WTC11 (cell line): ENCODE measurements around the gene TFG. TPM values are rescaled to one million over a fixed set of nuclear protein-coding genes. Genes with fewer than 3 reads are reported as not detected.

ENCODE experiments used
- ATAC-seq: fragments of 200-7000 bp; cut with Tn5 transposase; 2 replicates; pipeline ENCODE4 v1.10.0; 2021; ENCODE audit warnings: mild to moderate bottlenecking, moderate library complexity
- CTCF ChIA-PET: fragments of 300-600 bp; sonication (Branson Sonifier 250); formaldehyde crosslinking; loops from one replicate; lab custom pipeline; 2021; ENCODE audit warnings: antibody characterized with exemption; lab: Charles Lee
- POLR2A ChIA-PET: fragments of 350-600 bp; sonication (Branson Sonifier 250); formaldehyde crosslinking; loops from one replicate; lab custom pipeline; 2021; ENCODE audit warnings: antibody characterized with exemption; lab: Charles Lee
- DNase-seq: peaks from one replicate; pipeline ENCODE4 v3.0.0; 2021; ENCODE audit warnings: low spot score
- H3K27ac Mint-ChIP-seq: 2 replicates; pipeline ENCODE4 v1.8.0; 2021; ENCODE audit warnings: mixed read lengths
- H3K27me3 Mint-ChIP-seq: 2 replicates; pipeline ENCODE4 v1.8.0; 2021; ENCODE audit warnings: low read depth, mild to moderate bottlenecking, moderate library complexity, mixed read lengths
- H3K36me3 Mint-ChIP-seq: 2 replicates; pipeline ENCODE4 v1.8.0; 2021; ENCODE audit warnings: mixed read lengths
- H3K4me1 Mint-ChIP-seq: 2 replicates; pipeline ENCODE4 v1.8.0; 2022; ENCODE audit warnings: mixed read lengths
- H3K4me3 Mint-ChIP-seq: 2 replicates; pipeline ENCODE4 v1.8.0; 2021; ENCODE audit warnings: mild to moderate bottlenecking, moderate library complexity, mixed read lengths
- H3K9me3 Mint-ChIP-seq: 2 replicates; pipeline ENCODE4 v1.8.0; 2021; ENCODE audit warnings: mixed read lengths
- E2F1 ChIP-seq: sonication (generic); formaldehyde crosslinking; IDR thresholded peaks from 2 replicates; pipeline ENCODE4 v1.8.0; 2022; ENCODE audit warnings: mild to moderate bottlenecking, missing genetic modification reagents
- E2F5 ChIP-seq: sonication (generic); formaldehyde crosslinking; IDR thresholded peaks from 2 replicates; pipeline ENCODE4 v1.8.1; 2022; ENCODE audit warnings: mild to moderate bottlenecking, moderate library complexity, missing genetic modification reagents
- FOXJ3 ChIP-seq: sonication (generic); formaldehyde crosslinking; IDR thresholded peaks from 2 replicates; pipeline ENCODE4 v1.9.0; 2021; ENCODE audit warnings: missing genetic modification reagents, mild to moderate bottlenecking, borderline replicate concordance
- GTF2I ChIP-seq: fragments of 250-450 bp; sonication (Bioruptor Pico); conservative IDR thresholded peaks from 2 replicates; pipeline ENCODE4 v1.4.0; 2021; ENCODE audit warnings: mild to moderate bottlenecking
- HMGA2 ChIP-seq: fragments of 250-450 bp; sonication (Bioruptor Pico); IDR thresholded peaks from 2 replicates; pipeline ENCODE4 v1.4.0; 2021; ENCODE audit warnings: mild to moderate bottlenecking, moderate library complexity
- JAZF1 ChIP-seq: fragments of 250-450 bp; sonication (Bioruptor Pico); IDR thresholded peaks from 2 replicates; pipeline ENCODE4 v1.9.0; 2021; ENCODE audit warnings: moderate library complexity, mild to moderate bottlenecking, inconsistent platforms
- NFE2L1 ChIP-seq: sonication (generic); formaldehyde crosslinking; IDR thresholded peaks from 2 replicates; pipeline ENCODE4 v1.8.1; 2023; ENCODE audit warnings: missing genetic modification reagents
- NFYB ChIP-seq: sonication (generic); formaldehyde crosslinking; conservative IDR thresholded peaks from 2 replicates; pipeline ENCODE4 v1.8.0; 2022; ENCODE audit warnings: low read depth, missing genetic modification reagents
- NR1H2 ChIP-seq: sonication (generic); formaldehyde crosslinking; IDR thresholded peaks from 2 replicates; pipeline ENCODE4 v1.9.0; 2021; ENCODE audit warnings: mild to moderate bottlenecking, moderate library complexity, missing genetic modification reagents
- NR3C1 ChIP-seq: sonication (generic); formaldehyde crosslinking; conservative IDR thresholded peaks from 2 replicates; pipeline ENCODE4 v1.8.1; 2023; ENCODE audit warnings: low read depth, mild to moderate bottlenecking, missing genetic modification reagents
- ZNF317 ChIP-seq: sonication (generic); formaldehyde crosslinking; IDR thresholded peaks from 2 replicates; pipeline ENCODE4 v1.8.1; 2023; ENCODE audit warnings: low read depth, mild to moderate bottlenecking, moderate library complexity, missing genetic modification reagents, borderline replicate concordance
- ZNF396 ChIP-seq: fragments of 250-450 bp; sonication (Bioruptor Pico); IDR thresholded peaks from 2 replicates; pipeline ENCODE4 v1.8.0; 2021; ENCODE audit warnings: mild to moderate bottlenecking, moderate library complexity, borderline replicate concordance
- ZNF416 ChIP-seq: fragments of 250-450 bp; sonication (Bioruptor Pico); IDR thresholded peaks from 2 replicates; pipeline ENCODE4 v1.9.0; 2021; ENCODE audit warnings: mild to moderate bottlenecking, inconsistent platforms
- ZNF425 ChIP-seq: fragments of 250-450 bp; sonication (Bioruptor Pico); conservative IDR thresholded peaks from 2 replicates; pipeline ENCODE4 v1.9.0; 2021; ENCODE audit warnings: mild to moderate bottlenecking
- total RNA-seq: library from RNA; stranded (reverse); gene quantifications from 3 replicates; pipeline ENCODE4 v1.2.3, GENCODE V29; 2021
- TF ChIP-seq, protein P1 (sequence below): fragments of 250-450 bp; sonication (Bioruptor Pico); IDR thresholded peaks from 2 replicates; pipeline ENCODE4 v1.8.0; 2021; ENCODE audit warnings: mild to moderate bottlenecking
- TF ChIP-seq, protein P2 (sequence below): fragments of 250-450 bp; sonication (Bioruptor Pico); IDR thresholded peaks from 2 replicates; pipeline ENCODE4 v1.9.0; 2021; ENCODE audit warnings: mild to moderate bottlenecking, borderline replicate concordance
- TF ChIP-seq, protein P3 (sequence below): fragments of 250-450 bp; sonication (Bioruptor Pico); IDR thresholded peaks from 2 replicates; pipeline ENCODE4 v1.9.0; 2021; ENCODE audit warnings: mild to moderate bottlenecking
- TF ChIP-seq, protein P4 (sequence below): sonication (generic); formaldehyde crosslinking; IDR thresholded peaks from 2 replicates; pipeline ENCODE4 v1.8.1; 2022; ENCODE audit warnings: low read depth, missing genetic modification reagents, borderline replicate concordance

TFG gene
- total RNA-seq, 1 experiment from 2014 or later, result 64.9 TPM

- no peak for TF ChIP-seq E2F5
- no peak for TF ChIP-seq E2F1 (CRISPR knock-in tag)
- no peak for TF ChIP-seq GTF2I (CRISPR knock-in tag)
- TF ChIP-seq, protein P1, sequence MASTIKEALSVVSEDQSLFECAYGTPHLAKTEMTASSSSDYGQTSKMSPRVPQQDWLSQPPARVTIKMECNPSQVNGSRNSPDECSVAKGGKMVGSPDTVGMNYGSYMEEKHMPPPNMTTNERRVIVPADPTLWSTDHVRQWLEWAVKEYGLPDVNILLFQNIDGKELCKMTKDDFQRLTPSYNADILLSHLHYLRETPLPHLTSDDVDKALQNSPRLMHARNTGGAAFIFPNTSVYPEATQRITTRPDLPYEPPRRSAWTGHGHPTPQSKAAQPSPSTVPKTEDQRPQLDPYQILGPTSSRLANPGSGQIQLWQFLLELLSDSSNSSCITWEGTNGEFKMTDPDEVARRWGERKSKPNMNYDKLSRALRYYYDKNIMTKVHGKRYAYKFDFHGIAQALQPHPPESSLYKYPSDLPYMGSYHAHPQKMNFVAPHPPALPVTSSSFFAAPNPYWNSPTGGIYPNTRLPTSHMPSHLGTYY, result no peak
- no peak for TF ChIP-seq ZNF416 (CRISPR knock-in tag)
- TF ChIP-seq ZNF425 (CRISPR knock-in tag), result no peak
- TF ChIP-seq, all 79 proteins: peak for 0
These were observed 73.1 kb downstream of the TFG start (continued) for GRCh38 chr3:100782348-100782747.

GRCh38 chr3:100782906-100783305, 73.6 kb downstream of the TFG start:
- CTCF ChIA-PET, result interaction anchor here (0.9 kb wide), 1 partner anchor 13 kb away, joined by 5 read pairs; no protein-coding TSS in a partner anchor
- no peak overlapping the region for H3K4me3 Mint-ChIP-seq
- no peaks in the 10 kb centered on the region; the same call in 1 of the 2 replicates for H3K27me3 Mint-ChIP-seq
- H3K27ac Mint-ChIP-seq, result no peak overlapping the region
- TF ChIP-seq, protein P2, sequence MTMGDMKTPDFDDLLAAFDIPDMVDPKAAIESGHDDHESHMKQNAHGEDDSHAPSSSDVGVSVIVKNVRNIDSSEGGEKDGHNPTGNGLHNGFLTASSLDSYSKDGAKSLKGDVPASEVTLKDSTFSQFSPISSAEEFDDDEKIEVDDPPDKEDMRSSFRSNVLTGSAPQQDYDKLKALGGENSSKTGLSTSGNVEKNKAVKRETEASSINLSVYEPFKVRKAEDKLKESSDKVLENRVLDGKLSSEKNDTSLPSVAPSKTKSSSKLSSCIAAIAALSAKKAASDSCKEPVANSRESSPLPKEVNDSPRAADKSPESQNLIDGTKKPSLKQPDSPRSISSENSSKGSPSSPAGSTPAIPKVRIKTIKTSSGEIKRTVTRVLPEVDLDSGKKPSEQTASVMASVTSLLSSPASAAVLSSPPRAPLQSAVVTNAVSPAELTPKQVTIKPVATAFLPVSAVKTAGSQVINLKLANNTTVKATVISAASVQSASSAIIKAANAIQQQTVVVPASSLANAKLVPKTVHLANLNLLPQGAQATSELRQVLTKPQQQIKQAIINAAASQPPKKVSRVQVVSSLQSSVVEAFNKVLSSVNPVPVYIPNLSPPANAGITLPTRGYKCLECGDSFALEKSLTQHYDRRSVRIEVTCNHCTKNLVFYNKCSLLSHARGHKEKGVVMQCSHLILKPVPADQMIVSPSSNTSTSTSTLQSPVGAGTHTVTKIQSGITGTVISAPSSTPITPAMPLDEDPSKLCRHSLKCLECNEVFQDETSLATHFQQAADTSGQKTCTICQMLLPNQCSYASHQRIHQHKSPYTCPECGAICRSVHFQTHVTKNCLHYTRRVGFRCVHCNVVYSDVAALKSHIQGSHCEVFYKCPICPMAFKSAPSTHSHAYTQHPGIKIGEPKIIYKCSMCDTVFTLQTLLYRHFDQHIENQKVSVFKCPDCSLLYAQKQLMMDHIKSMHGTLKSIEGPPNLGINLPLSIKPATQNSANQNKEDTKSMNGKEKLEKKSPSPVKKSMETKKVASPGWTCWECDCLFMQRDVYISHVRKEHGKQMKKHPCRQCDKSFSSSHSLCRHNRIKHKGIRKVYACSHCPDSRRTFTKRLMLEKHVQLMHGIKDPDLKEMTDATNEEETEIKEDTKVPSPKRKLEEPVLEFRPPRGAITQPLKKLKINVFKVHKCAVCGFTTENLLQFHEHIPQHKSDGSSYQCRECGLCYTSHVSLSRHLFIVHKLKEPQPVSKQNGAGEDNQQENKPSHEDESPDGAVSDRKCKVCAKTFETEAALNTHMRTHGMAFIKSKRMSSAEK (CRISPR knock-in tag), result no peak
- TF ChIP-seq, protein P3, sequence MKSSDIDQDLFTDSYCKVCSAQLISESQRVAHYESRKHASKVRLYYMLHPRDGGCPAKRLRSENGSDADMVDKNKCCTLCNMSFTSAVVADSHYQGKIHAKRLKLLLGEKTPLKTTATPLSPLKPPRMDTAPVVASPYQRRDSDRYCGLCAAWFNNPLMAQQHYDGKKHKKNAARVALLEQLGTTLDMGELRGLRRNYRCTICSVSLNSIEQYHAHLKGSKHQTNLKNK (CRISPR knock-in tag), result no peak
- TF ChIP-seq HMGA2 (no peak), ZNF317 (CRISPR knock-in tag) (no peak), FOXJ3 (CRISPR knock-in tag) (no peak), JAZF1 (CRISPR knock-in tag) (no peak), ZNF396 (CRISPR knock-in tag) (no peak), NR1H2 (CRISPR knock-in tag) (no peak), NR3C1 (no peak), NFYB (no peak), NFE2L1 (CRISPR knock-in tag) (no peak)
- TF ChIP-seq, protein P4, sequence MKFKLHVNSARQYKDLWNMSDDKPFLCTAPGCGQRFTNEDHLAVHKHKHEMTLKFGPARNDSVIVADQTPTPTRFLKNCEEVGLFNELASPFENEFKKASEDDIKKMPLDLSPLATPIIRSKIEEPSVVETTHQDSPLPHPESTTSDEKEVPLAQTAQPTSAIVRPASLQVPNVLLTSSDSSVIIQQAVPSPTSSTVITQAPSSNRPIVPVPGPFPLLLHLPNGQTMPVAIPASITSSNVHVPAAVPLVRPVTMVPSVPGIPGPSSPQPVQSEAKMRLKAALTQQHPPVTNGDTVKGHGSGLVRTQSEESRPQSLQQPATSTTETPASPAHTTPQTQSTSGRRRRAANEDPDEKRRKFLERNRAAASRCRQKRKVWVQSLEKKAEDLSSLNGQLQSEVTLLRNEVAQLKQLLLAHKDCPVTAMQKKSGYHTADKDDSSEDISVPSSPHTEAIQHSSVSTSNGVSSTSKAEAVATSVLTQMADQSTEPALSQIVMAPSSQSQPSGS, result no peak
- TF ChIP-seq, protein P1, result no peak
- peaks cover 5% of the 10 kb centered on the region; the same call in 1 of the 2 replicates for H3K36me3 Mint-ChIP-seq
- POLR2A ChIA-PET, result interaction anchor here (0.6 kb wide), 1 partner anchor 290 kb away, joined by 4 read pairs; no protein-coding TSS in a partner anchor
- H3K9me3 Mint-ChIP-seq, result peaks cover 13% of the 10 kb centered on the region
- ATAC-seq (no peak), DNase-seq (no peak)
- H3K4me1 Mint-ChIP-seq, result peaks cover 4% of the 10 kb centered on the region; the same call in 1 of the 2 replicates
